CD1c-positive myeloid dendritic cell (primary cell): ENCODE measurements around the gene COL1A1.

Experiments
- DNase-seq: peaks from one replicate; pipeline ENCODE4 v3.0.0-alpha.2; 2016; ENCODE audit errors: extremely low spot score

The COL1A1 gene

DNA sequence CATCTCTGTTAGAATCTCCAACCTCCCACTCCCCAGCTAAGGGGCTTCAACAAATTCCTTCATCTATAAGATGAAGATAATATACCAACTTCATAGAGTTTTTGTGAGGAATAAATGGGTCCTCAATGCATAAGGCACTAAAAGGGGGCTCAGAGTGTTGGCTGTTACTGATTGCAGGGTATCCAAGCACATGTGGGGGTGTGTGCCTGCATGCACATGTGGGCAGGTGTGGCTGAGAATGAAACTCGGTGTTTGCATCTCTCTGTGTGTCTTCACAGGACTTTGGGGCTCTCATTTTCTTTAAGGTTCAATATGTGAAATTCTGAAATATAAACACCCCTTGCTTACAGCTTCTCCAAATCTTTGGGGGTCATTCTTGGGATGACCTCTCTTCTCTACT lies 46.8 kb downstream of the COL1A1 start:
- no peak for DNase-seq

DNA sequence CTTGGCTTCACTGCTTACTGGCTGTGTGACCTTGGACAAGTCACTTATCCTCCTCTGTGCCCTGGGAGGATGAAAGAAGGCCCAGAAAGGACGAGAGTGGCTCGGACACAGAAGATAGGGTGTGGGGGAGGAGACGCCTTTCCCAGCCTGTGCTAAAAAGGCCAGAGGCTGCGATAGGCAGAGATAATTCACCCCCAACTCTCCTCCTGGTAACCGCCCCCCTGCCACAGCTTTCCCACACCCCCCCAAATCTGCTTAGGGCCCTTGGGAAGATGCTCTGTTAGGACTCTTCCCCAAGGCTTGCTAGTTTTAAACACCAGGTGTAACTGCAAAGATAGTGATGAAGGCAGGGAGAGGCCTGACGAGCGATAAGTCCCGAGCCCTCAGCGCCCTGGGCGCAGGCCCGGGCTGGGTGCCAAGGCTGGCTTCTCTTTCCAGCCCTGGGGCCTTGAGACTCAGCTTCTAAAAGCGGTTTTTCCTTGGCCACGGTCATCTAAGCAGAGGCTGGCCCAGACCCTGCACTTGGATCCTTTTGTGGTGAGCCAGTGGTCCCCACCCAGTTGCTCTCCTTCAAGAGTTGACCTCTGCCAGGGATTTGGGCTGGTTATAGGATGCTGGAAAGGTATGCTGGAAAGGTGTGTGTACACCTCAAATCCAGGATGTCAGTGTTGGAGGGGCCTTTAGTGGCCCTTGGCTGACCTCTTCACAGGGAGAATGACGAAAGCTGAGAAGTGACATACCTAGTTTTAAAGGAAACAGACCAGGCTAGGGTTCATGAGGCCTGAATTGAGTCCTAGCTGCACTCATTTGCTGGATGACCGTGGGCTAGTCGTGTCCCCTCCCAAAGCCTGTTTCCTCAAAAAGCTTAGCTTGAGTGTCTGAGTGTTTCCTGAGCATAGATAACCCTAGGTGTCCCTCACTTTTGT lies 47.5 kb downstream of the COL1A1 start:
- DNase-seq: peak; percentile 27

DNA sequence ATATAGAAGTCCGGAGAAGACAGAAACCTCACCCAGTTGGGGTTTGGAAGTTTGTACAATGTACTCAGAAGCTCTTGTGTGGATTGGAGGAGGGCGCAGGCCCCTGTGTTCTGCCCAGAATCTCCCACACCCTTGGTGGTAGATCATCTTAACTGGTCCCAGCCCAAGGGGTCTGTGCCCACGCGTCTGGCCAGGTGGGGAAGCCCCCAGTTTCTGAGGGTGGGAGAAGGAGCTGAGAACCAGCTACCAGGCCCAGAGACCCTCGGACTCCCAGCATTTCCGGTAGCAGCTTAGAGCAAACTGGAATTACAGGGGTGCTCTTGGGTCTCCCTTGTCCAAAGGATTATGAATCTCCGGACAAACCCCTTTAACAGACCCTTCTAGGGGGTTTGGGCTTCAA lies 48.7 kb downstream of the COL1A1 start:
- DNase-seq: no peak

DNA sequence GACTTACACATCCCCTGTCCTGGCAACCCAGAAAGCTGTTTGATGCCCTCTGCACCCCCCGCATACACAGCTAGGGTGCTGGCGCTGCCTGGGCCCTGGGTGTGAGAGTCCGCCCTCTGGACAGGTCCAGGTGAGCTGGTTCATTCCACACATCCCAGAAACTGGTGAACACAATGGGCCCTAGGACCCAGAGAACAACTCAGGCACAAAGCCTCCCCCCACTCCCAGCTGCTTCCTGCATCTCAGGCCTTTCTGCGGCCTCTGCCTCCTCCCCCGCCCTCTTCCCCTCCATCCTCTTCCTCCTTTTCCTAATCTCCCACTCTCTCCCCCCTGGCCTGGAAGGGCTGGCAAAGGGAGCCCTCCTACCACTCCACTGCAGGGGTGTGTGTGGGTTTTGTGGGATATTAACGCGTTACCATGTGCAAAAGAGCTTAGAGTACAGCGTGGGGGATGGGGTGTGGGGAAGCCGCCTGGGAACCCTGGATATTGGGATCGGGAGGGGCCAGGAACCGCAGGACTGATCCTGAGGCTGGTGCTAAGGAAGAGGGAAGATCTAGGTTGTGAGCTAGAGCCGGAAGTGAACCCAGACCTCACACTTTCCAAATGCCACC lies 49.4 kb downstream of the COL1A1 start:
- peak; percentile 65 for DNase-seq

DNA sequence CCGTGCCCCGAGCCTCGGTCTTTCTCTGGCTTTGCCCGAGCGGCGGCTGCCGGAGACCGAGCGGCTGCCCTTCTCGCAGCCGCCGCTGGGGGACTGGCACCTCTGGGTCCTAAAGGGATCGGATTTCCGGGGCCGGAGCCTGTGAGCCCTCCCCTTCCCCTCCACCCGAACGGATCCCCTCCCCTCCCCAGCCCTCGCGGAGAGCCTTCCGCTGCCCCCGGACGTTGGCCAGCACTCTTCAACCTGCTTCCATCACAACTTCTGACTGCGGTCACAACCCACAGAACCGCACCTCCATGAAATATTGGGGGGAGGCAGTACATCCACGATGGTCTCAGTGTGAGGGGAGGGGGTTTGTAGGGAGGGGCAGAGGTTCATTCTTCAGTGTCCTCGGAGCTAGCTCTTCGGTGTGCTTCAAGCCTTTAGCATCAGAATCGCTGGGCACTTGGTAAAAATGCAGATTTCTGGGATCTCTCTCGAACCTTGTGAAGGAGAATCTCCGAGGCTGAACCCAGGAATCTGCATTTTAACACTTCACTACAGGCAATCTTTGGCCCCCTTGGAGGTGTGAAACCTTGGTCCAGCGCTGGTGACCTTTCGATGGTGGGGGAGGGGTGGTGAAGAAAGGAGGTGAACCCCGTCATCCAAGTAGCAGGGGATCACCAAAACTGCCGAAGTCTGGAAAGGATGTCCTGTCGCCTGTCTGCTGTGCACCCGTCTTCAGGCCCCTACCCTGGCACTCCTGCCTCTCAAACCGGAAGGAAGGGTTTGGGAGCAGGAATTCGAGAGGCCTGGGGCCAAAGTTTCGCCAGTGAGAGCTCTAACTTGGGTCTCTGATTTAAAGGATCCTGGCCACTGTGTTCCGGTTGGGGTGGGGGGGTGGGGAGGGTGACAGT lies 50.1 kb downstream of the COL1A1 start:
- peak; percentile 93 for DNase-seq

DNA sequence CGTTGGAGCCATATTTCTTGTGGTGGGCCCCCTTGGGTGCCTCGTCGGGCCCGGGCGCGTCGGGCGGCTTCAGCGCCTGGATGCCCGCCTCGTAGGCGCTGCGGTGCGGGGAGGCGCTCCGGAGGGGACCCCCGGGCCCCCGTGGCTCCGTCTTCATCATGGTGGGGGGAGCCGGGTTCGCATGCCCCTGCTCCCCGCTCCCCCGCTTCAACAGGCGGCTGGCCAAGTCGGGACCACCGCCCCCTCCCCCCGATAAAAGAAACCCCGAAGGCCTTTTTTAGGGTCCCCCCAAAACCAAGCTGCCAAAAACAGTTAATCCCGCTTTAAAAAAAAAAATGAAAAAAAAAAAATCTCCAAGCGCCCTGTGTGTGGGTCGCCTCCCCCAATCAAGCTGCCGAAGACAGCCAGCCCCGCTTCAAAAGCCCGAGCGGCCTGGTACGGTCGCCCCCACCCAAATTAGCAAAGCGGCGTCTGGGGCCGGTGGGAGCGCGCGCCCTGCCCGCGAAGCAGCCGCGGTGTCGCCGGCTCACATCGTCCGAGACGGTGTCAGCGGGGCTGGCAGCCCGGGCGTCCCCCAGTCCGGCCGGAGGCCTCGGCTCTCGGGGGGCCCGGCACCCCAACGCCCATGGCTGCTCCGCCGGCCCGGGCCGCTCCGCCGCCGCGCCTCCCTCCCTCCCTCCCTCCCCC lies 50.9 kb downstream of the COL1A1 start, which contains the start of gene PPP1R9B:
TSS of gene PPP1R9B (minus strand) at position 324 of the 687 bp plus-strand sequence. CDS start at position 160, 164 bp downstream.
- DNase-seq: no peak

DNA sequence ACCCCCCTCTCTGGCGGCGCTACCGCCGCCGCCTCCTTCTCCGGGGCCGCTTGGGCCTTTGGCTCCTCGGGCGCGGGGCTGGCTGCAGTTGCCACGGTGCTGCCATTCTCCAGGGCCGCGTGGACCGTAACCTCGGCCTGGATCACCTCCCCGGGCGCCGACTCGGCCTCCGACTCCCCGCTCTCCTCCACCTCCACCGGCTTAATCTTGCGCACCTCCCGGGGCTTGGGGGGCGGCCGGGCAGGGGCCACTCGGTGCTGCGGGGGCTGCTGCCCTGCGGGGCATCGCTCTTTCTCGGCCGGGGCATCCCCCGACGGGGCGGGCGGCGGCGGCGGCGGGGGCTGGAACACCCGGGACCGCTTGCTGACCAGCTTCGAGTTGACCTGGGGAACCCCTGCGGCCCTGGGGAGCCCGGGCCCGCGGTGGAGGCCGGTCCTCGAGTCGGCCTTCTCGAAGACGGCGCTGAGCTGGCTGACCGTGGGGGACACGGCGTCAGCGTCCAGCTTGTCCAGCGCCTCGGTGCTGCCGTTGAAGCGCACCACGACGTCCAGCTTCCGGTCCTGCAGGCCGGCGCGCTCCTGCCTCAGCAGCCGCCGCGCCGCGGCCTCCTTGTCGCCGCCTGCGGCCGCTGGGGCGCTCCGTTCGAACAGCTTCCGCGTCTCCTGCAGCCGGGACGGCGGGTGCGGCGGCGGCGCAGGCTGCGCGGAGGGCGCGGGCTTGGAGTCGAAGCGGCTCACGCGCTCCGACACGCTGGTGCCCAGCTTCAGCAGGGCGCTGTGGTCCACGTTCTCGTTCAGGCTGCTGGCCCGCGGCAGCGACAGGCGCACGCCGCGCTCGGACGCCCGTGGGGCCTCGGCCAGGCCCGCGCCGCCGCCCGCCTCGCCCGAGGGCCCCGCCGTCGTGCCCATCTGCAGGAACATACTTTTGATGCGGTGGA lies 51.7 kb downstream of the COL1A1 start:
- peak; percentile 59 for DNase-seq

DNA sequence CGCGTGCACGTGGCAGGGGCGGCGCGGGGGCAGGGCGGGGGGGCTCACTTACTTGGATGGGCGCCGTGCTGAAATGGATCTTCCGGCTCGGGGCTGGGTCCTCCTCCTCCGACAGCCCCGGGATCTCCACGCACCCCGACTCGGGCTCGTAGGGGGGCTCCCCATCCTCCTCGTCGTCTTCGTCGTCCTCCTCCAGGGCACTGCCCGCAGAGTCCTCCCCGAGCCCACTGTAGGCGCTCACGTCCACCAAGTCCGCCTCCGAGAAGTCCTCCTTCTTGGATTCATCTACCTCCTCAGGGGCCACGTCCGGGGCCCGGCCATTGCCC lies 52.4 kb downstream of the COL1A1 start:
- no peak for DNase-seq

DNA sequence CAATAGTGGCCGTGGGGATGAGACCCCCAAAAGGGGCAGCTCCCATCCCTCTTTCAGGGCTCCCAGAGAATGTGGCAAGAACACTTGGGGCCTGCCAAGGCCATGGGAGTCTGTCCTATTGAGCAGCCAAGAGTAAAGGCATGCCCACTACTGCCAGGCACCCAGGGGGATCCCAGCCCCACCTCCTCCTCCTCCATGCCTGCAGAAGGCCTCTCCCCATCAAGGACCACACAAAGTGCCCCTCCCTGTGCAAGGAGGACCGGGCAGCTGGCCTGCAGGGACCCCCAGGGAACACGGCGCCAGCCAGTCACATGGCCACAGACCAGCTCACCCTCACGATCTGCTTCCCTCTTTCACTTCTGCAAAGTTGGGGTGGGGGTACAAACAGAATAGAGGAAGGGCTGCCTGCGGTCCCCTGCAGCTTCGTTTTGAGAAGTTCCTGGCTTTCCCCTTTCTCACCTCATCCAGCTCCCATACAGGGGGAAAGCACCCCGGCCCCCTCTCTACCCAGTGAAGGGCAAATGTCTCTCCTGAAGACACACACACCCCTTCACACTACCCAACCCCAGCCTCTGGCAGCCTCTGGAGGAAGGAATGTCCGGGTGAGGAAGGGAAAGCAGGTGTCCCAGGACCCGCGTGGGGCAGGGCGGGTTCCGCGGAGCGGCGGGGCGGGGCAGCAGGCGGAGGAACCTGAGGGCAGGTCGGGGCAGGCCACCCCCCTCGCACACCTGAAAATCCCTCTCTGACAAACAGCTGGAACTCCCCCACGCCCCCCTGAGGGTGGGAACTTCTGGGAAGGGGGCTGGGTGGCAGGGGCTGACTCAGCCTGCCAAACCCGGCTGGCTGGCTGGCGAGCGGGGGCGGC lies 53.0 kb downstream of the COL1A1 start:
- DNase-seq: peak; percentile 94

DNA sequence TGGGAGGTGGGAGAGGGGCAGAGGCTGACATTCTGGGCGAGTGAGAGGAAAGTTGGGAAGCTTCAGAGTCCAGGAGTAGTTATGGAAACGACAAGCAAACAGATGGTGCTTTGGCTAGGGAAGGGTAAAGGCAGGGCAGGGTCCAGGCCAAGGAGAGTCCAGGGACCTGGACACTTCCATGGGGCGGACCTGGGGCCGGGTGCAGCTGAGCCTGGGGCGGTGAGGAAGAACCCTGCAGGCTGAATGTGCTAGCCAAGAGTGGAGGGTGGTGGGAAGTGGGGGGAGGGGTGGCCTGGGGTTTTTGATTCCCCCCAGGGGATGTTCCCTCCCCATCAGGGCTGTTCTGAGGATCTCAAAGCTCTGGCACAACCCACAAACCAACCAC lies 53.6 kb downstream of the COL1A1 start:
- DNase-seq: no peak

DNA sequence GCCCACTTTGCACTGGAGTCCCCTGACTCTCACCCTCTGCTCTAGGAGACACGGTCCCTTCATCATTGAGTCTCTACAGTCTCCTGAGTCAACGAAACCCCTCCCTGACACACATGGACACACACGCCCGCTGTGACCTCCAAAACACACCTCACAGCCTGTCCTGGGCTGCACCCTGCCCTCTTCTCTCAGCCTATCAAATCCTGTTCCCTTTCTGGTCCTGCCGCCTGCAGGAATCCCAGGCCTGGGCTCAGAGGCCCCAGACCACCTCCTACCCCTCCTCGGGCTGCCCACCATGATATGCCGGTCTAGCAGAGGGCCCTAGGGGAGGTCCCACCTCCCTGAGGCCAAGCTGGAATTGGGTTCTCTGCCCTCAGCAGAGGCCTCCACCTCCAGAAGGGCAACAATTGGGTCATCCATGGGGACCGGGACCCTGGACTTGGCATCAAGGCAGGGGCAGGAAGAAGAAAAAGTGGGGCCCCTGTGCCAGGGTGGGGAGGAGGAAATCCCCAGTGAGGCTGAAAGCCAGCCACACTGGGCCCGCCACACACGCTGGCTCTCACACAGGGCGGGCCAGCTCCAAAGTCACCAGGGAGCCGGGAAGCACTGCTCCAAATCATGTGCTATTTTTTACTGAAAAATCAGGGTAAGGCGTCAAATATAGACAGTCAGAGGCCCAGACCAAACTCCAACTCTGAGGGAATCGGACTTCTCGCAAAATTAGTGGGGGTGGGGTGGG lies 54.3 kb downstream of the COL1A1 start:
- no peak for DNase-seq

DNA sequence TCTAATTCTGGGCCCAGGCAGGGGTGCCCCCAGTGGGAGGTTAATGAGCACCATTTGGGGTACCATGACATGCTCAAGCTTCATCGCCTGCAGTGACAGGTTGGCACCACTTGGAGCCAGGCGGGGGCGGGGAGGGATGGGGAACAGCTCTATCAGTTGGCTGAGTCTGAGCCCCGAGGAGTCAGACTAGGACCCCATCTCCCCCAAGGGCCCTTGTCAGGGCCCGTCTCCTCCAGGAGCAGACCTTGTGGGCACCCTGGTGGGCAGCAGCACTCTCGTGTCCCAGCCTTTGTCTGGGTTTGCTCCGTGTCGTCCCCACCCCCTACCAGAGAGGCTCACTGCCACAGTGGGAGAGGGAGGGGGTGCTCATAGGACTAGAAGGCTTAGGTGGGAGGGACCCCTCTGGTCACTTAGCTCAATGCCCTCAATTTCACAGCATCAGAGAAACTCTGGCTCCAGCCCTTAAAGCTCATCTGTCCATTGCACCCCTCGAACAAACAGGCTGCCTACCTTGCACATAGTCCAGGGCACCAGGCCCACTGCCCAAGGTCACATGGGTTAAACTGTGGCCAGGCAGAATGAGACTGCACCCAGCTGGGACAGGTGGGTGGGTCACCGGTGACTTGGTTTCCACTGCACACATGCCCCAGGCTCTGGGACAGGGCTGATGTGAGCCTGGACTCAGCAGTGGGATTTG lies 55.1 kb downstream of the COL1A1 start:
- no peak for DNase-seq

DNA sequence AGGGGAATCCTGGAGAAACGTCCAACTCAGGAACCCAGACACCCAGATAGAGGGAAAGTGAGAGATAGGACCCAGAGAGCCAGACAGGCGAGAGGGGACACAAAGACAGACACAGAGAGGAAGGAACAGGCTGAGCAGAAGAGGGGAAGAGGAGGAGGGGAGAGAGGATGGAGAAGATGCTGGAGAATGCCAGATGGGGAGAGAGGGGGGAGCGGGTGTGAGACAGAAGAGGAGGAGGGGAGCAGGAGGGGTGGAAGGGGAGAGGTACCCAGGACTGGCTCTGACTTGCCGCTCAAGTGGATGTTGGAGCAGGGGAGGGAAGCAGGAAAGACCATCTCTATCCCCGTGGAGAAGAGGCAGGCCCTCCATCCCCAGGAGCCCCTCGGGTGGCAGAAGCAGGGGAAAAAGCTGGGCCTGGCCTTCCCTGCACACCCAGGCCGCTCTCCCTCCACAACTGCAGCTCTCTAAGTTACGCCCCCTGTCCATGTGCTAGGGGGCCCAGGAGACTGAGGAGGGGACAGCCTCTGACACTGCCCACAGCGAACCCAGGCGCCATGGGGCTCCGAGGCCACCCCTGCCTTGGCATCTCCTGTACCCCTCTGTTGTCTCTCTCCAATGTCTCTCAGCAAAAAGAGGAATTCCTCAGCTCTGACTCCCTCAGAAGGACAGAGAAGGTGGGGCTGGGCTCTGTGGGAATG lies 55.8 kb downstream of the COL1A1 start:
- DNase-seq: no peak

DNA sequence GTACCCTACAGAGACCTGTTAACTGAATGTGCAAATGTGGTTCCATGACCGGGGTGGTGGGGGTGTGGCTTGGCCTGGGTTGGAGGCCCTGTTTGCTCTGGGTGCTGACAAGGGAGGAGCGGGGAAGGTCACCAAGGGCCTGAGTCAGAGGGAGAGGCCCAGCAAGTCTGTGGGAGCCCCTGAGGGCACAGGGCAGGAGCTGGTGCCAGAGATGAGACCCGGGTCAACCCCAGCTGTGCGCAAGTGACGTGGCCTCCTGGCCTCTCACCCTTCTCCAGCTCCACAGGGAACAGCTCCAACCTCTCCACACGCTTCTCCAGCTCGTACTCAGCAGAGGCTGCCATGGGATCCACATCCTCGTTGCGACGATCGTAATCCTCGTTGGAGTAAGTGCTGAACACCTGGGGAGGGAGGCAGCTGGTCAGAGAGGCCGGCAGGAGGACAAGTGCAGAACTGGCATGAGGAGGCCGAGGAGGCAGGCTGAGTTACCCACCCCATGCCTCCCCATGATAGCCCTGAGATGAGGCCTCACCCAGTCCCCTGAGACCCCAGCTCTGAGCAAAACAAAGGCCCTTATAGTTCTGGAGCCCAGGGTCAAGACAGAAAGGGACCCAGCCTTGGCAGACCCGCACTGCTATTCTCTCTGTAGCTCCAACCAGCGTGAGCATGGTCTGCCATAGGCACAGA lies 56.4 kb downstream of the COL1A1 start:
- DNase-seq: no peak

DNA sequence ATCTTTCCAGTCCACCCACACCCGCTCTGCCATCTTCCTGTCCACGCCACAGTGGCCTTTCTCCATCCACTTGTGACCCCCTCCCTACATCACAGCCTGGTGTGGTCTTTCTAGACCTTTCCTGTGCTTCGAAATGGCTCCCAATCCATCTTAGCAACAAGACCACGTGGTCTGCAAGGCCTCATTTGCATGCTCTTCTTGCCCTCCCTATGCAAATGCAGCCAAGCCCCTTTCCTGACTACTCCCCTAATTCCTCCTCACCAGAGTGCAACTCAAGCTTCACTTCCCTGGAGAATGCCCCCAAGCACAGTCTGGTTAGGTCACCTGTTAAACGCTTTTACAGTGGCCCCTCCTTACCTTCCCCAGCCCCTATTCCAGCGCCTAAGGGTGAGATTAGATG lies 57.1 kb downstream of the COL1A1 start:
- DNase-seq: no peak

DNA sequence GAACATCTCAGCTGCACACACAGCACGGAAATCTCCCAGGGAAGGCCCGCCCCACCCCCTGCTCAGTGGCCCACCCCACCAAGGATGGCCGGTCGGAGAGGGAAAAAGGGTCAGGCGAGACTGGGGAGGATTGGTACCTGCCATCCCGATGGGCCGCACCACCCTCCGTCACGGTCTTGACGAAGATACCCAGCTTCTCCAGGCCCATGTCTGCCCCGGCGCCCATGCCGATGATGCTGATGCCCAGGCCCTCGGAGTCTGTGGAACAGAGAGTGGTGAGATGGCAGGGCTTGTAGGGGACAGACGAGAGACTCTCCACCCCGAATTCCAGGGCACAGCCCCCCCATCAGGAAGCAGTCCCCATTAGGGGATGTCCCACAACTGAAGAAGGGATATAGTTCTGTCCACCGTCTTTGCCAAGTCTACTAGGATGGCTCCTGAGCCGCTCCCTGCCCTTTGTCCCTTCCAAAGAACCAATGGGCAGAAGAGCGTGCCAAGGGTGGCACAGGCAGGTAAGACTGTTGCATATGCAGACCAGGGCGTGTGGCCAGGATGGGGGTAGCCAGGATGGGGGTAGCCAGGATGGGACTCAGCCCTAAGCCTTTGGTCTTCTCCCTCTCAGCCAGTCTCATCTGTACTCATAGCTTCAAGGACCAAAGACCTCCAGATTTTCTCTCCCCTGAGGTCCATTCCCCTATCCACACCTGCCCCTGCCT lies 57.8 kb downstream of the COL1A1 start:
- no peak for DNase-seq

DNA sequence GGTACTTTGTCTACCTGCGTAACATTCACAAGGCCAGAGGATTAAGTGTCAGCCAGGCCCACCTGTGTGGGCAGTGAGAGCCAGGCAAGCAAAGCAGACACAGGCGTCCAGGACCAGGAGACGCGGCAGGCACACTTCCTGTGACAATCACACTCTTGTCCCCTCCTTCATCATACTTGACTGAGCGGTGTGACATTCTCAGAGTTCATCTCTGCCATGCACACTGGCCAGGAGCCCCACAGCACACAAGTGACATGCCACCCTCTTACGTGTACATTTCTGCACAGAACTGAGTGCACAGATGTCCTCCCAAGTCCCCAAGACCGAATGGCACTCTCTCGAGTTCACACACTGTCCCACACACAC lies 59.7 kb downstream of the COL1A1 start:
- no peak for DNase-seq
